Measurements from ENCODE around the gene TPPP3. TPM values are rescaled to one million over a fixed set of nuclear protein-coding genes. Genes with fewer than 3 reads are reported as not detected.

Gene TPPP3
- total RNA-seq, 1 experiment from 2014 or later: 3.1 TPM

GRCh38 chr16:67342616-67343015, 50.7 kb downstream of the TPPP3 start:
- POLR2A ChIA-PET (ENCODE audit: unreplicated experiment): no interaction called here
- intact Hi-C loops (cut with micrococcal nuclease; ENCODE audit: unreplicated experiment): no loop called here
- CTCF ChIA-PET: no interaction called here

GRCh38 chr16:67341250-67341649, 52.0 kb downstream of the TPPP3 start:
- H3K27me3 ChIP-seq (ENCODE audit: insufficient read depth, low read depth): no peaks in the 10 kb centered on the region
- POLR2A ChIA-PET (ENCODE audit: unreplicated experiment): no interaction called here
- peaks cover 7% of the 10 kb centered on the region for H3K4me1 ChIP-seq (replicated peaks; ENCODE audit: insufficient read depth)
- BruUV-seq (replicated peaks): no TSS peak
- no peaks in the 10 kb centered on the region for H3K9me2 ChIP-seq (ENCODE audit: insufficient read depth)
- no peak overlapping the region for H3K4me3 ChIP-seq
- H4K20me1 ChIP-seq (ENCODE audit: insufficient read depth): no peaks in the 10 kb centered on the region
- H3K36me3 ChIP-seq (ENCODE audit: low read depth): no peaks in the 10 kb centered on the region
- no peak overlapping the region for H2AFZ ChIP-seq
- no peak for TF ChIP-seq EZH2 (IDR thresholded peaks at IDR 0.05; ENCODE audit: low read depth)
- no peak for TF ChIP-seq CTCF (conservative IDR thresholded peaks at IDR 0.05)
- CTCF ChIA-PET: no interaction called here
- H3F3A ChIP-seq (ENCODE audit: insufficient read depth, low read depth): no peaks in the 10 kb centered on the region; the same call in 1 of the 2 replicates
- H3K27ac ChIP-seq: no peak overlapping the region
- intact Hi-C loops (cut with micrococcal nuclease; ENCODE audit: unreplicated experiment): no loop called here
- no peak for DNase-seq
- H3K4me2 ChIP-seq: no peak overlapping the region
- H3K9me3 ChIP-seq (ENCODE audit: insufficient read depth, low read depth): no peaks in the 10 kb centered on the region
- no peaks in the 10 kb centered on the region for H3K79me2 ChIP-seq (ENCODE audit: low read depth)

More at GRCh38 chr16:67342616-67343015, 50.7 kb downstream of the TPPP3 start:
- Histone ChIP-seq H3K79me2 (ENCODE audit: low read depth) (no peaks in the 10 kb centered on the region), H4K20me1 (ENCODE audit: insufficient read depth) (no peaks in the 10 kb centered on the region), H3K27ac (no peak overlapping the region), H3K27me3 (ENCODE audit: insufficient read depth, low read depth) (no peaks in the 10 kb centered on the region), H3K36me3 (ENCODE audit: low read depth) (no peaks in the 10 kb centered on the region), H3F3A (ENCODE audit: insufficient read depth, low read depth) (no peaks in the 10 kb centered on the region; the same call in 1 of the 2 replicates), H3K4me3 (no peak overlapping the region), H3K4me1 (replicated peaks; ENCODE audit: insufficient read depth) (peaks cover 11% of the 10 kb centered on the region), H2AFZ (no peak overlapping the region), H3K4me2 (no peak overlapping the region), H3K9me3 (ENCODE audit: insufficient read depth, low read depth) (no peaks in the 10 kb centered on the region), H3K9me2 (ENCODE audit: insufficient read depth) (no peaks in the 10 kb centered on the region)
- no peak for DNase-seq
- BruUV-seq (replicated peaks): no TSS peak
- TF ChIP-seq EZH2 (IDR thresholded peaks at IDR 0.05; ENCODE audit: low read depth) (no peak), CTCF (conservative IDR thresholded peaks at IDR 0.05) (no peak)

Other genes with a start within 250 kb of the TPPP3 start
- gene B3GNT9, start 242.5 kb downstream of the TPPP3 start, total RNA-seq (2021): 4.0 and 4.2 TPM in 2 replicates
- 38.0 and 50.3 TPM in 2 replicates for gene TRADD, start 233.6 kb downstream of the TPPP3 start, total RNA-seq (2021)
- gene FBXL8, start 233.5 kb downstream of the TPPP3 start, total RNA-seq (2021): 53.2 and 54.4 TPM in 2 replicates
- 96.9 and 100 TPM in 2 replicates for gene HSF4, start 228.8 kb downstream of the TPPP3 start, total RNA-seq (2021)
- 68.0 and 76.8 TPM in 2 replicates for gene NOL3, start 223.0 kb downstream of the TPPP3 start, total RNA-seq (2021)
- 21.7 and 24.6 TPM in 2 replicates for gene MATCAP1, start 209.5 kb downstream of the TPPP3 start, total RNA-seq (2021)
- gene EXOC3L1, start 203.4 kb downstream of the TPPP3 start, total RNA-seq (2021): 0.35 TPM in 1 of 2 replicates, not detected in the other
- gene E2F4, start 201.3 kb downstream of the TPPP3 start, total RNA-seq (2021): 78.4 and 82.5 TPM in 2 replicates
- gene ELMO3, start 194.4 kb downstream of the TPPP3 start, total RNA-seq (2021): 32.4 and 51.1 TPM in 2 replicates
- 39.5 and 42.0 TPM in 2 replicates for gene TMEM208, start 166.4 kb downstream of the TPPP3 start, total RNA-seq (2021)
- 58.2 and 60.0 TPM in 2 replicates for gene FHOD1, start 146.0 kb downstream of the TPPP3 start, total RNA-seq (2021)
- gene SLC9A5, start 144.5 kb downstream of the TPPP3 start, total RNA-seq (2021): 5.2 and 6.9 TPM in 2 replicates
- 14.0 and 17.3 TPM in 2 replicates for gene PLEKHG4, start 114.0 kb downstream of the TPPP3 start, total RNA-seq (2021)
- gene KCTD19, start 66.8 kb downstream of the TPPP3 start, total RNA-seq (2021): 0.35 TPM in 1 of 2 replicates, not detected in the other
- not detected in 2 replicates for gene LRRC36, start 66.7 kb downstream of the TPPP3 start, total RNA-seq (2021)
- gene ZDHHC1, start 23.0 kb upstream of the TPPP3 start, total RNA-seq (2021): 12.8 and 14.9 TPM in 2 replicates
- gene HSD11B2, start 37.6 kb upstream of the TPPP3 start, total RNA-seq (2021): 5.0 and 5.3 TPM in 2 replicates
- 51.5 and 61.0 TPM in 2 replicates for gene ATP6V0D1, start 87.7 kb upstream of the TPPP3 start, total RNA-seq (2021)
- gene AGRP, start 90.0 kb upstream of the TPPP3 start, total RNA-seq (2021): not detected in 2 replicates
- 76.7 and 113 TPM in 2 replicates for gene RIPOR1, start 135.3 kb upstream of the TPPP3 start, total RNA-seq (2021)
- 35.3 and 39.0 TPM in 2 replicates for gene CTCF, start 169.0 kb upstream of the TPPP3 start, total RNA-seq (2021)

Measured in PC-9 (cell line).